CD4-positive, alpha-beta T cell treated with Interleukin-17A for 4 hours (primary cell): Measurements from ENCODE around the gene PCK2.
A peak's percentile ranks its signal among the peaks of the same experiment; 100 is the strongest.
"Not testable (repeated sequence)": the region's sequence is repeated elsewhere in the genome, so short reads cannot be mapped to it uniquely, and the experiment has no call there.

Experiments used
- DNase-seq: peaks from one replicate; pipeline ENCODE4 v3.0.0-alpha.2; 2020; ENCODE audit warnings: mixed read lengths

The PCK2 gene

GRCh38 chr14:24098229-24098926, 4.3 kb downstream of the PCK2 start:
- no peak for DNase-seq

DNA sequence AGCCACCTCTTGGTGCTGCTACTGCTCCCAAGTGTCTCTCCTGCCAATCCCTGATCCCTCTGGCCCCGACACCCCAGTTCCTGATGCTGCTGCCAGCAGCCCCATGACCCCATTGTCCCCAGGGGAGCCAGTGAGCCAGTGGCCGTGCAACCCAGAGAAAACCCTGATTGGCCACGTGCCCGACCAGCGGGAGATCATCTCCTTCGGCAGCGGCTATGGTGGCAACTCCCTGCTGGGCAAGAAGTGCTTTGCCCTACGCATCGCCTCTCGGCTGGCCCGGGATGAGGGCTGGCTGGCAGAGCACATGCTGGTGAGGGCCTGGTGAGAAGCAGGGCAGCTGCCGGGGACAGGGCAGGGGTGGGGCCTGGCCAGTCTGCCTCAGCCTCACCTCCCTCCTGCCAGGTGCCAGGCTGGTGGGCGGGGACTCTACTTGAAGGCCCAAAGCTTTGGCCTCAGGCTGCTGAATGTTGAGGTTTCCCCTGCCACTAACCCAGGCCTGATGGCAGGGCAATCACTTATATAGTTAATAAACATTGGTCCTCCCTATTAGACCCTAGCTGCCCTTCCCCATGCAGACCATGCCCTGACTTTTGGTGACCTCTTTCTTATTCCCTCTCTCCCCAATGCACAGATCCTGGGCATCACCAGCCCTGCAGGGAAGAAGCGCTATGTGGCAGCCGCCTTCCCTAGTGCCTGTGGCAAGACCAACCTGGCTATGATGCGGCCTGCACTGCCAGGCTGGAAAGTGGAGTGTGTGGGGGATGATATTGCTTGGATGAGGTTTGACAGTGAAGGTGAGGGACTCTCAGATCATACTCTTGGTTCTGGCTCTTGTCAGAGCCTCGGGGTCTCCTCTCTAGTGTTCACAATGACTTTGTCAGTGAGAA, 5.1 kb downstream of the PCK2 start:
- no peak for DNase-seq

- DNase-seq = no peak
Observed at GRCh38 chr14:24100197-24100981, 6.3 kb downstream of the PCK2 start.

GRCh38 chr14:24100982-24101494, 6.9 kb downstream of the PCK2 start:
- DNase-seq = no peak

DNA sequence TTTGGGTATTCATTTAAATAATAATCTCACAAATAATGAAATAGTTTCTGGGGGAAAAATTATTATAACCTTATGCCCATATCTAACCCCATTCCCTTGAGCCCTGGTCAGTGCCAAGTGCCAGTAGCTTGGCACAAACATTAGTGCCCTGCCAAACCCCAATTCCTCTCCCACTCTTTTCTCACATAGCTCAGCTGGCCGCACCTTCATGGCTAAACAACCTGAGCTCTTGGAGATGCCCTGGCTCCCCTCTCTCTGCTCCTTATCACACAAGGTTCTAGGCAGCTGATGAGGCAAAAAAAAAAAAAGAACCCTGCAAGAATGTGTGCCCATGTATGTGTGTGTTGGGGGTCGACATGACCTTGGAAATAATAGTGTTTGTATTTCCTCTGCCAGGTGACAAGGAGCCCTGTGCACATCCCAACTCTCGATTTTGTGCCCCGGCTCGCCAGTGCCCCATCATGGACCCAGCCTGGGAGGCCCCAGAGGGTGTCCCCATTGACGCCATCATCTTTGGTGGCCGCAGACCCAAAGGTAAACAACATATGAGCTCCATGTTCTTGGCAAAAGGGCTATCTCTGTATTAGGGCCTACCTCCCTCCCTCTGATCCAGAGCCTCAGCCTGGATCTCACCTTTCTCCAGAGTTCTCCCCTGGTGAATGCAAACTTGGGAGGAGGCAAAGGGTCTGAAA, 8.4 kb downstream of the PCK2 start:
- no peak for DNase-seq

DNA sequence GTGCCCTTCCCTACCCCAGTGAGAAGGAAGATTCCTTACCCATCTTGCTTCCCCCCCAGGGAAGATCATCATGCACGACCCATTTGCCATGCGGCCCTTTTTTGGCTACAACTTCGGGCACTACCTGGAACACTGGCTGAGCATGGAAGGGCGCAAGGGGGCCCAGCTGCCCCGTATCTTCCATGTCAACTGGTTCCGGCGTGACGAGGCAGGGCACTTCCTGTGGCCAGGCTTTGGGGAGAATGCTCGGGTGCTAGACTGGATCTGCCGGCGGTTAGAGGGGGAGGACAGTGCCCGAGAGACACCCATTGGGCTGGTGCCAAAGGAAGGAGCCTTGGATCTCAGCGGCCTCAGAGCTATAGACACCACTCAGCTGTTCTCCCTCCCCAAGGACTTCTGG, 9.3 kb downstream of the PCK2 start:
- no peak for DNase-seq

GRCh38 chr14:24105609-24106239, 11.6 kb downstream of the PCK2 start:
- not testable (repeated sequence) for DNase-seq

GRCh38 chr14:24106672-24107271, 12.7 kb downstream of the PCK2 start:
- DNase-seq = no peak

DNA sequence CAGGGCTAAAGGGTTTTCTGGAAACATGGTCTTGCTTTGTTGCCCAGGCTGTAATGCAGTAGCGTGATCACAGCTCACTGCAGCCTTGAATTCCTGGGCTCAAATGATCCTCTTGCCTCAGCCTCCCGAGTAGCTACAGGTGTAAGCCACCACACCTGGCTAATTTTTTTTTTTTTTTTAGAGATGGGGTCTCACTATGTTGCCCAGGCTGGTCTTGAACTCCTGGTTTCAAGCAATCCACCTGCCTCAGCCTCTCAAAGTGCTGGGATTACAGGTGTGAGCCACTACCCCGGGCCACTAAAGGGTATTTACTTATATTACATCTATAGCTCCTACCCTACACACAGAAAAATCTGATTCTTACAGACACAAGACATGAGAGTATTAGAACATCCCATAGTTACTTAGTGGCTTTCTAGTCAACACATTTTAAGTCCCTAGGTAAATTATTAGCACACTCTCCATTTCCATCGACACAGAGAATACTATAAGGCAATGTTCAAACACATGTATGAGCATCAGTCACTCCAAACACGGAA, 14.3 kb downstream of the PCK2 start:
- no peak for DNase-seq

GRCh38 chr14:24110060-24110459, 15.9 kb downstream of the PCK2 start:
- DNase-seq = no peak

DNA sequence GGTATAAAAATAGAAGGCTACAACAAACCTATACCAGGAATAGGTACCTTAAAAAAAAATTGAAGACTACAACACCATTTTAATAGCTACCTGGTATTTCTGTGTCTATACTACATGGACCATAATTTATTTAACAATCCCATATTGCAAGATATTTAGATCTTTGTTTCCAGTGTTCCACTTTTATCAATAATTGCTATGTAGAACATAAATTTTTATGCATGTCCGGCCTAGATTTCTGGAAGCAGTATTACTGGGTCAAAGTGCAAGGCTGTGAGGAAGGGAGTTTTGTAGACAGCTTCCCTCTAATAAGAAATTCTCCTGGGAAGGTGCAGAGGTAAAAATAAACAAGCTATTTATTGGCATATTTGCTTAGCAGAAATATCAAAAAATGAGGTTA, 16.4 kb downstream of the PCK2 start:
- no peak for DNase-seq

- no peak for DNase-seq
Observed at GRCh38 chr14:24113379-24113800, 19.3 kb downstream of the PCK2 start.

- peak; percentile 77 for DNase-seq
Observed at GRCh38 chr14:24113801-24114531, 19.9 kb downstream of the PCK2 start.

- DNase-seq = peak; percentile 99
Observed at GRCh38 chr14:24114532-24115421, 20.7 kb downstream of the PCK2 start, which contains the start of the genes DCAF11 and NRL. DCAF11 (plus strand) TSS chr14:24114777; CDS start chr14:24115595, 818 bp downstream. NRL (minus strand) TSS chr14:24114949; CDS start chr14:24082848, 32,101 bp downstream.

GRCh38 chr14:24115422-24116127, 21.5 kb downstream of the PCK2 start:
- DNase-seq = no peak

- no peak for DNase-seq
Observed at GRCh38 chr14:24116128-24116814, 22.2 kb downstream of the PCK2 start.

GRCh38 chr14:24117179-24117578, 23.1 kb downstream of the PCK2 start:
- no peak for DNase-seq

DNA sequence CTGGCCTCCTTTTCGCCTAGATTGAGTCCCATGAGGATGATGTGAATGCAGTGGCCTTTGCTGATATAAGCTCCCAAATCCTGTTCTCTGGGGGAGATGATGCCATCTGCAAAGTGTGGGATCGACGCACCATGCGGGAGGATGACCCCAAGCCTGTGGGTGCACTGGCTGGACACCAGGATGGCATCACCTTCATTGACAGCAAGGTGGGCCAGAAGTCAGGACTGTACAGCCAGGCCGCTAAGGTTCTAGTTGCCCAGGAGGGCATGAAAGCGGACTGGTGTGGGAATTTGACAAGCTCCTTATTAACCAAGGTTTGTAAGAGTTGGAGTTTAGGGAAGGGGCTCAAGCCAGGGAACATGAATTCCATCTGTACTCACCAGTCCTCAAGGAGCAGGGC, 25.6 kb downstream of the PCK2 start:
- no peak for DNase-seq
